GM19193 (cell line): ENCODE measurements around the gene OR6A2.

Experiments used
- POLR2A ChIP-seq: IDR thresholded peaks from 4 replicates; pipeline ENCODE4 v1.6.1; 2011; ENCODE audit not compliant: insufficient read depth, insufficient read length; ENCODE audit errors: extremely low read depth

OR6A2 gene

GRCh38 chr11:6778518-6778917 lies 21.0 kb downstream of the OR6A2 start:
- TF ChIP-seq POLR2A: no peak

GRCh38 chr11:6771926-6772893 lies 27.3 kb downstream of the OR6A2 start, which contains the start of gene OR2AG2:
TSS of gene OR2AG2 (minus strand) at chr11:6771976. CDS start at chr11:6768957, 3,019 bp downstream.
- TF ChIP-seq POLR2A: no peak

- no peak for TF ChIP-seq POLR2A
Observed at GRCh38 chr11:6757373-6757967, 42.0 kb downstream of the OR6A2 start.

- no peak for TF ChIP-seq POLR2A
Observed at GRCh38 chr11:6755953-6756347, 43.5 kb downstream of the OR6A2 start.

GRCh38 chr11:6755303-6755952 lies 44.1 kb downstream of the OR6A2 start:
- TF ChIP-seq POLR2A: no peak

GRCh38 chr11:6747097-6747668 lies 52.3 kb downstream of the OR6A2 start:
- TF ChIP-seq POLR2A: no peak

GRCh38 chr11:6746626-6747025 lies 52.9 kb downstream of the OR6A2 start:
- TF ChIP-seq POLR2A: no peak

GRCh38 chr11:6746086-6746618 lies 53.3 kb downstream of the OR6A2 start:
- peak; percentile 49 for TF ChIP-seq POLR2A

GRCh38 chr11:6745465-6746015 lies 53.9 kb downstream of the OR6A2 start:
- TF ChIP-seq POLR2A: no peak

- TF ChIP-seq POLR2A: no peak
Observed at GRCh38 chr11:6745018-6745417, 54.5 kb downstream of the OR6A2 start.

- TF ChIP-seq POLR2A: no peak
Observed at GRCh38 chr11:6742260-6742659, 57.2 kb downstream of the OR6A2 start.
